Middle frontal gyrus (tissue), 1 donor: Measurements from ENCODE around the gene HDAC7.

Experiments
- DNase-seq: peaks from one replicate; pipeline ENCODE4 v3.0.0-alpha.2; 2015; ENCODE audit warnings: low spot score; ENCODE audit errors: extremely low spot score

The HDAC7 gene

GRCh38 chr12:47779943-47780504, 39.7 kb downstream of the HDAC7 start:
- no peak for DNase-seq

GRCh38 chr12:47779301-47779942, 40.3 kb downstream of the HDAC7 start:
- peak; percentile 84 for DNase-seq

GRCh38 chr12:47778881-47779280, 40.8 kb downstream of the HDAC7 start:
- DNase-seq, result no peak

GRCh38 chr12:47777741-47778558, 41.8 kb downstream of the HDAC7 start:
- peak; percentile 77 for DNase-seq

GRCh38 chr12:47777151-47777550, 42.6 kb downstream of the HDAC7 start:
- DNase-seq, result no peak

GRCh38 chr12:47776471-47777143, 43.1 kb downstream of the HDAC7 start:
- no peak for DNase-seq

GRCh38 chr12:47775100-47775911, 44.4 kb downstream of the HDAC7 start:
- DNase-seq, result no peak

- DNase-seq, result no peak
These were observed 45.0 kb downstream of the HDAC7 start for GRCh38 chr12:47774663-47775062.

- DNase-seq, result no peak
These were observed 45.7 kb downstream of the HDAC7 start for GRCh38 chr12:47773858-47774580.

GRCh38 chr12:47773062-47773857, 46.4 kb downstream of the HDAC7 start, which contains the start of gene SLC48A1:
Gene SLC48A1, plus strand, starts transcription at chr12:47773238. Its CDS starts 67 bp downstream, at chr12:47773305.
- peak; percentile 60 for DNase-seq

- DNase-seq, result no peak
These were observed 47.0 kb downstream of the HDAC7 start for GRCh38 chr12:47772738-47773061.

- no peak for DNase-seq
These were observed 47.5 kb downstream of the HDAC7 start for GRCh38 chr12:47772094-47772660.

GRCh38 chr12:47771304-47771703, 48.4 kb downstream of the HDAC7 start:
- no peak for DNase-seq

GRCh38 chr12:47770086-47770726, 49.5 kb downstream of the HDAC7 start:
- DNase-seq, result no peak

- no peak for DNase-seq
These were observed 50.2 kb downstream of the HDAC7 start for GRCh38 chr12:47769234-47770085.

- no peak for DNase-seq
These were observed 51.3 kb downstream of the HDAC7 start for GRCh38 chr12:47768323-47768811.

GRCh38 chr12:47767216-47767724, 52.4 kb downstream of the HDAC7 start:
- DNase-seq, result no peak
